ENCODE results near the gene GH1.
"Not testable (repeated sequence)": the region's sequence is repeated elsewhere in the genome, so short reads cannot be mapped to it uniquely, and the experiment has no call there.

GH1 gene

GRCh38 chr17:63926164-63926563 is 7.5 kb upstream of the GH1 start:
- DNase-seq (ENCODE audit: low spot score), result no peak

- DNase-seq (ENCODE audit: low spot score), result no peak
Measured at GRCh38 chr17:63925615-63926014, 7.0 kb upstream of the GH1 start.

GRCh38 chr17:63922402-63922801 is 3.8 kb upstream of the GH1 start:
- DNase-seq (ENCODE audit: low spot score), result not testable (repeated sequence)

- not testable (repeated sequence) for DNase-seq (ENCODE audit: low spot score)
Measured at GRCh38 chr17:63920779-63921178, 2.1 kb upstream of the GH1 start.

- DNase-seq (ENCODE audit: low spot score), result not testable (repeated sequence)
Measured at GRCh38 chr17:63920050-63920449, 1.4 kb upstream of the GH1 start.

- DNase-seq (ENCODE audit: low spot score), result peak; percentile 82
Measured at GRCh38 chr17:63919311-63919723, 678 bp upstream of the GH1 start.

- DNase-seq (ENCODE audit: low spot score), result no peak
Measured at GRCh38 chr17:63918305-63918704, 334 bp downstream of the GH1 start.

- DNase-seq (ENCODE audit: low spot score), result no peak
Measured at GRCh38 chr17:63917646-63918045, 993 bp downstream of the GH1 start.

GRCh38 chr17:63917206-63917605 is 1.4 kb downstream of the GH1 start:
- not testable (repeated sequence) for DNase-seq (ENCODE audit: low spot score)

- no peak for DNase-seq (ENCODE audit: low spot score)
Measured at GRCh38 chr17:63916566-63917185, 2.0 kb downstream of the GH1 start.

GRCh38 chr17:63915753-63916152 is 2.9 kb downstream of the GH1 start:
- DNase-seq (ENCODE audit: low spot score), result not testable (repeated sequence)

- DNase-seq (ENCODE audit: low spot score), result no peak
Measured at GRCh38 chr17:63914471-63914870, 4.2 kb downstream of the GH1 start.

GRCh38 chr17:63911657-63912100 is 7.0 kb downstream of the GH1 start:
- peak; percentile 84 for DNase-seq (ENCODE audit: low spot score)

GRCh38 chr17:63911041-63911635 is 7.5 kb downstream of the GH1 start, which contains the start of gene CSHL1:
Gene CSHL1, minus strand, starts transcription at chr17:63911258. Its CDS starts 62 bp downstream, at chr17:63911196.
- no peak for DNase-seq (ENCODE audit: low spot score)

- DNase-seq (ENCODE audit: low spot score), result no peak
Measured at GRCh38 chr17:63910096-63910495, 8.5 kb downstream of the GH1 start.

- not testable (repeated sequence) for DNase-seq (ENCODE audit: low spot score)
Measured at GRCh38 chr17:63909586-63909985, 9.1 kb downstream of the GH1 start.

GRCh38 chr17:63907161-63907778 is 11.4 kb downstream of the GH1 start:
- not testable (repeated sequence) for DNase-seq (ENCODE audit: low spot score)

GRCh38 chr17:63904796-63905195 is 13.8 kb downstream of the GH1 start:
- DNase-seq (ENCODE audit: low spot score), result not testable (repeated sequence)

- DNase-seq (ENCODE audit: low spot score), result not testable (repeated sequence)
Measured at GRCh38 chr17:63903787-63904201, 14.8 kb downstream of the GH1 start.

- DNase-seq (ENCODE audit: low spot score), result not testable (repeated sequence)
Measured at GRCh38 chr17:63901971-63902370, 16.7 kb downstream of the GH1 start.

- not testable (repeated sequence) for DNase-seq (ENCODE audit: low spot score)
Measured at GRCh38 chr17:63898899-63899798, 19.5 kb downstream of the GH1 start.
